Upper lobe of left lung (tissue), 4 donors: ENCODE measurements around the gene TMEFF1.

Experiments
- EP300 ChIP-seq, 4 donors: sonication (generic); formaldehyde crosslinking; IDR thresholded peaks; one replicate each; pipeline ENCODE4 v1.5.1; 2017; ENCODE audit warnings: antibody characterized with exemption in 4 of 4, control low read depth in 2 of 4
- POLR2AphosphoS5 ChIP-seq, 2 donors: sonication (generic); formaldehyde crosslinking; IDR thresholded peaks; one replicate each; pipeline ENCODE4 v1.5.1; 2017; ENCODE audit warnings: antibody characterized with exemption in 2 of 2
- TF ChIP-seq, protein P1 (sequence below), 6 experiments: fragments of 450-650 bp in 4 of 6; fragments of 200-600 bp in 2 of 6; sonication (generic) in 2 of 6; IDR thresholded peaks; one replicate each; pipeline ENCODE4 v1.5.1; 2016 to 2019; ENCODE audit warnings: antibody characterized with exemption in 6 of 6

GRCh38 chr9:100573655-100574260 lies 100.8 kb downstream of the TMEFF1 start:
- TF ChIP-seq, protein P1, sequence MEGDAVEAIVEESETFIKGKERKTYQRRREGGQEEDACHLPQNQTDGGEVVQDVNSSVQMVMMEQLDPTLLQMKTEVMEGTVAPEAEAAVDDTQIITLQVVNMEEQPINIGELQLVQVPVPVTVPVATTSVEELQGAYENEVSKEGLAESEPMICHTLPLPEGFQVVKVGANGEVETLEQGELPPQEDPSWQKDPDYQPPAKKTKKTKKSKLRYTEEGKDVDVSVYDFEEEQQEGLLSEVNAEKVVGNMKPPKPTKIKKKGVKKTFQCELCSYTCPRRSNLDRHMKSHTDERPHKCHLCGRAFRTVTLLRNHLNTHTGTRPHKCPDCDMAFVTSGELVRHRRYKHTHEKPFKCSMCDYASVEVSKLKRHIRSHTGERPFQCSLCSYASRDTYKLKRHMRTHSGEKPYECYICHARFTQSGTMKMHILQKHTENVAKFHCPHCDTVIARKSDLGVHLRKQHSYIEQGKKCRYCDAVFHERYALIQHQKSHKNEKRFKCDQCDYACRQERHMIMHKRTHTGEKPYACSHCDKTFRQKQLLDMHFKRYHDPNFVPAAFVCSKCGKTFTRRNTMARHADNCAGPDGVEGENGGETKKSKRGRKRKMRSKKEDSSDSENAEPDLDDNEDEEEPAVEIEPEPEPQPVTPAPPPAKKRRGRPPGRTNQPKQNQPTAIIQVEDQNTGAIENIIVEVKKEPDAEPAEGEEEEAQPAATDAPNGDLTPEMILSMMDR (IDR thresholded peaks at IDR 0.05): no peak
- no peak for TF ChIP-seq EP300 (IDR thresholded peaks at IDR 0.05)
- no peak for TF ChIP-seq POLR2AphosphoS5 (IDR thresholded peaks at IDR 0.05)
